Naive thymus-derived CD4-positive, alpha-beta T cell (primary cell): ENCODE results near the gene EPHA3. TPM values are rescaled to one million over a fixed set of nuclear protein-coding genes. Genes with fewer than 3 reads are reported as not detected.

Source experiments
- ATAC-seq: fragments of 150-1000 bp; cut with Tn5 transposase; 2 replicates; pipeline ENCODE4 v1.10.0; 2021; ENCODE audit warnings: mild to moderate bottlenecking, moderate library complexity
- CTCF ChIA-PET: fragments of 350-600 bp; sonication (Branson Sonifier 250); formaldehyde crosslinking; loops from one replicate; lab custom pipeline; 2021; ENCODE audit warnings: antibody characterized with exemption; lab: Charles Lee
- POLR2A ChIA-PET: fragments of 350-600 bp; sonication (Branson Sonifier 250); formaldehyde crosslinking; loops from one replicate; lab custom pipeline; 2021; ENCODE audit warnings: antibody characterized with exemption, inconsistent platforms; lab: Charles Lee
- DNase-seq, 9 donors: peaks; one replicate each; pipeline versions ENCODE4 v3.0.0 to v3.0.0-alpha.2; 2020 to 2022; ENCODE audit warnings: mixed read lengths in 1 of 9
- H3K27ac ChIP-seq: one replicate; pipeline ENCODE4 v1.7.0; 2013; ENCODE audit warnings: mild to moderate bottlenecking, low read depth, low read length, moderate library complexity
- H3K27me3 ChIP-seq, 2 donors: one replicate each; pipeline ENCODE4 v1.7.0; 2013; ENCODE audit warnings: low read length in 2 of 2, mild to moderate bottlenecking in 2 of 2, moderate library complexity in 2 of 2; ENCODE audit not compliant: control insufficient read depth in 2 of 2, insufficient read depth in 2 of 2
- H3K36me3 ChIP-seq, 3 experiments: 1 replicate in 2 of 3; 2 replicates in 1 of 3; pipeline ENCODE4 v1.7.0; 2013; ENCODE audit warnings: low read length in 3 of 3, mild to moderate bottlenecking in 3 of 3, moderate library complexity in 1 of 3; ENCODE audit not compliant: insufficient read depth in 3 of 3, control insufficient read depth in 2 of 3
- H3K4me1 ChIP-seq, 2 donors: one replicate each; pipeline ENCODE4 v1.7.0; 2013; ENCODE audit warnings: low read length in 2 of 2, mild to moderate bottlenecking in 2 of 2, moderate library complexity in 1 of 2; ENCODE audit not compliant: control insufficient read depth in 2 of 2, insufficient read depth in 2 of 2
- H3K4me3 ChIP-seq: 2 replicates; pipeline ENCODE4 v1.7.0; 2013; ENCODE audit warnings: mild to moderate bottlenecking, low read length
- H3K9me3 ChIP-seq, 3 experiments: 1 replicate in 2 of 3; 2 replicates in 1 of 3; pipeline ENCODE4 v1.7.0; 2013; ENCODE audit warnings: low read length in 3 of 3; ENCODE audit not compliant: control insufficient read depth in 2 of 3
- H3K27ac Mint-ChIP-seq, 9 donors: one replicate each; pipeline ENCODE4 v1.8.0; 2020 to 2022; ENCODE audit warnings: mixed read lengths in 9 of 9, mild to moderate bottlenecking in 8 of 9, moderate library complexity in 5 of 9, inconsistent platforms in 2 of 9
- H3K27me3 Mint-ChIP-seq, 5 donors: one replicate each; pipeline ENCODE4 v1.8.0; 2021 to 2022; ENCODE audit warnings: mixed read lengths in 5 of 5, mild to moderate bottlenecking in 1 of 5
- H3K36me3 Mint-ChIP-seq, 5 donors: one replicate each; pipeline ENCODE4 v1.8.0; 2020 to 2022; ENCODE audit warnings: mixed read lengths in 5 of 5, mild to moderate bottlenecking in 3 of 5, inconsistent platforms in 1 of 5
- H3K4me1 Mint-ChIP-seq, 7 donors: one replicate each; pipeline ENCODE4 v1.8.0; 2020 to 2022; ENCODE audit warnings: mixed read lengths in 7 of 7, mild to moderate bottlenecking in 3 of 7, inconsistent platforms in 1 of 7
- H3K4me3 Mint-ChIP-seq, 10 donors: one replicate each; pipeline ENCODE4 v1.8.0; 2020 to 2022; ENCODE audit warnings: mild to moderate bottlenecking in 10 of 10, mixed read lengths in 10 of 10, moderate library complexity in 6 of 10, inconsistent platforms in 2 of 10
- H3K9me3 Mint-ChIP-seq, 11 donors: one replicate each; pipeline ENCODE4 v1.8.0; 2020 to 2022; ENCODE audit warnings: mixed read lengths in 11 of 11, mild to moderate bottlenecking in 4 of 11, inconsistent platforms in 1 of 11, moderate library complexity in 1 of 11
- intact Hi-C, 2 donors: fragments of 100-400 bp; cut with micrococcal nuclease; formaldehyde crosslinking; loops; one replicate each; pipeline ENCODE4 v1.15.1; 2023
- polyA plus RNA-seq, 2 donors: library from polyadenylated mRNA; unstranded; fragments of 300-500 nt; fragmentation: Illumina TruSeq; gene quantifications; one replicate each; pipeline ENCODE4 v1.2.3, GENCODE V29; 2021
- total RNA-seq, 6 experiments: library from RNA in 5 of 6; stranded (reverse) in 5 of 6; gene quantifications; 1 replicate in 5 of 6; 2 replicates in 1 of 6; pipeline ENCODE4 v1.2.3 and lab custom pipeline; 2021 to 2026

The EPHA3 gene
- total RNA-seq (not detected), polyA plus RNA-seq (not detected), total RNA-seq (lab: John Stamatoyannopoulos, UW) (not detected)

DNA sequence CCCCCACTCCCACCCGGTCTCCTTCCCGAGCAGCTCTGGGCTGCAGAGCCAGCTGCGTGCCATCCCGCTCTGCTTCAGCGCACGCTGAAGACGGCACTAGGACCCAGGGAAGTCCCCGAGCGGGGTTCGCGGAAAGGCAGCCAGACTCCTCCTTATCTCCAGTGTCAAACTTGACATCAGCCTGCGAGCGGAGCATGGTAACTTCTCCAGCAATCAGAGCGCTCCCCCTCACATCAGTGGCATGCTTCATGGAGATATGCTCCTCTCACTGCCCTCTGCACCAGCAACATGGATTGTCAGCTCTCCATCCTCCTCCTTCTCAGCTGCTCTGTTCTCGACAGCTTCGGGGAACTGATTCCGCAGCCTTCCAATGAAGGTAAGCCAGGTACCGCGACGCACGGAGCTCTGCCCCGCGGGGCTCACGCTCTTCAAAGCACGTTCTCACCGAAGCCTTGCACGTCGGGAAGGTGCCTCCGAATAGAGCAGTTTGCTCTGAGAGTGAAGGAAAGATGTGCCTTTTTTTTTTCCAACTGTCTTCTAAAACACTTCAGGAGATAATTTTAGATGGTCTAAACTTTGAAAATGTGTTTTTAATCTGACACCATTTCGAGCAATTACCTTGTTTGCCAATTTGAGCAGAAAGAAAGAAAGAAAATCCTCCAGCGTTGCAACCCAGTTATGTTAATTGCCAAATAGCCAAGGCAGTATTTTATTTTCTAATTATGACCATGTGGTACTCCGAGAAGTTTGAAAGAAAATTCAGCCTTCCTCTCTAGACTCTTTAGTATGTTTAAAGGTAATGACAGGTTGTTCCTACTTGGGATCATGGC lies at the start of gene EPHA3:
EPHA3 (plus strand) TSS at position 161 of the 830 bp plus-strand sequence; CDS start at position 289, 128 bp downstream.
- H3K27ac ChIP-seq: no peak within 1 kb of the TSS
- H3K4me3 ChIP-seq: peak within 1 kb of the TSS; percentile 47
- peaks cover 0 to 5% of the 10 kb centered on the region in 2 donors for H3K27me3 ChIP-seq
- ChIA-PET POLR2A (no interaction called here), CTCF (no interaction called here)
- H3K9me3 ChIP-seq: no peaks in the 10 kb centered on the region
- H3K4me3 Mint-ChIP-seq: peak within 1 kb of the TSS; percentile 73 to 90 (median 80)
- intact Hi-C loops: loop anchor here in 1 of 2 donors (1.0 kb wide), 1 partner anchor 8 kb away; no protein-coding TSS in a partner anchor
- H3K4me1 Mint-ChIP-seq: peaks cover 6 to 24% (median 18%) of the 10 kb centered on the region in 7 donors
- H3K27ac Mint-ChIP-seq: no peak within 1 kb of the TSS
- ATAC-seq (peak; percentile 90), DNase-seq (peak; percentile 9 to 47 (median 39))
- peaks cover 21 to 36% (median 24%) of the 10 kb centered on the region in 5 donors for H3K27me3 Mint-ChIP-seq
- H3K36me3 ChIP-seq: no peaks in the 10 kb centered on the region
- H3K4me1 ChIP-seq: no peaks in the 10 kb centered on the region
- H3K36me3 Mint-ChIP-seq: no peaks in the 10 kb centered on the region
- peaks cover 0 to 6% (median 0%) of the 10 kb centered on the region in 11 donors for H3K9me3 Mint-ChIP-seq

DNA sequence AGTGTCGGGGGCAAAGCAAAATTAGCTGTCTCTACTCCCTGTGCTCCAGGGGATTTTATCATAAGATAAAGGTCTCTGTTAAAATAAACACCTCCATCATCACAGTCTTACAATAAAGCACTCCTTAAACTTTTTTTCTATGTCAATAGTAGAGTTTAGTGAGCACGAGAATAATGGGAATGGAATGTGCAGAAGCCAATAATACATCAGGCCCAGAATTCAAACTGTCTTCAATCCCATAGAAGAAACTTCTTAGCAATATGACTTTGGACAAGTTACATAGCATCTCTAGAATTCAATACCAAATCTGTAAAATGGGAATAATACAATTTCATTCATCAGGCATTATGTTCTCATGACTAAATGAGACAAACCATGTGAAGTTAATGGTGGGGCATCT lies 49.0 kb upstream of the EPHA3 start:
- no peaks in the 10 kb centered on the region for H3K27me3 ChIP-seq
- peaks cover 0 to 1% (median 0%) of the 10 kb centered on the region in 7 donors for H3K4me1 Mint-ChIP-seq
- H3K4me1 ChIP-seq: no peaks in the 10 kb centered on the region
- intact Hi-C loops: no loop called here
- DNase-seq (no peak), ATAC-seq (no peak)
- no peak overlapping the region for H3K4me3 ChIP-seq
- H3K9me3 Mint-ChIP-seq: peaks cover 0 to 7% (median 3%) of the 10 kb centered on the region in 11 donors
- no peaks in the 10 kb centered on the region for H3K27me3 Mint-ChIP-seq
- H3K27ac ChIP-seq: no peak overlapping the region
- H3K4me3 Mint-ChIP-seq: no peak overlapping the region
- POLR2A ChIA-PET: no interaction called here
- CTCF ChIA-PET: no interaction called here
- H3K9me3 ChIP-seq: peaks cover 0 to 5% (median 0%) of the 10 kb centered on the region in 3 experiments
- H3K36me3 ChIP-seq: no peaks in the 10 kb centered on the region
- H3K36me3 Mint-ChIP-seq: no peaks in the 10 kb centered on the region
- no peak overlapping the region for H3K27ac Mint-ChIP-seq

DNA sequence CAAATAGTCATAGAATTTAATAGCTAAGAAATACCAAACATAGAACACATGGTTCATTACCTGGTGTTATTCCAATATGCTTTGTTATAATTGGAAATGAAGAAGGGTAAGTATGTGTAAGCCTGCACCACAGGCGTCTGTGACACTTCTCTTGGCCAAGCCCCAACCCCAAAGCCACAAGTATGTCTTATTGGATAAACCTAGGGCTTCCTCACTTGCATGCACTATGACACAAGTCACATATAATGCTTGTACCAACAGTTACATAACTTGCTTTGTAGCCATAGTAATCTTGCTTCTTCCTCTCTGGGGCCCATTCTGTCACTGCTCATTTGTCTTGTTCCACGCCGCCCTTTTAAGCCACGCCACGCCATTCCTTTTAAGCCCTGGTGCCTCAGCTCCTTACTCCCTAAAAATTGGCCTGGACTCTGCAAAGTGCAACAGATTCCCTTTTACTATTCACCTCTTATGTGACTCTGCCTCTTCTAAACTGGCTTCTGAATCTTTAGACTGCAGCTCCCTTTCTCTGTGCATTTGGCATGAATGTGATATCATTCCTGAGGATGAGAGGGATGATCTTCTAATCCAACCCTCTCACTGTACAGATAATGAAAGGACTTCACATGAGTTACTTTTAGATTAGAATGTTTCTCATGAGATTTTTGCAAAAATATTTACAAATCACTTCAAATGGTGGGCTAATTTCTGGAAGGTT lies 48.1 kb upstream of the EPHA3 start:
- Mint-ChIP-seq H3K27ac (no peak overlapping the region), H3K4me1 (peaks cover 0 to 1% (median 0%) of the 10 kb centered on the region in 7 donors), H3K4me3 (no peak overlapping the region), H3K36me3 (no peaks in the 10 kb centered on the region), H3K27me3 (no peaks in the 10 kb centered on the region), H3K9me3 (peaks cover 0 to 7% (median 3%) of the 10 kb centered on the region in 11 donors)
- ATAC-seq (no peak), DNase-seq (no peak)
- ChIA-PET CTCF (no interaction called here), POLR2A (no interaction called here)
- H3K36me3 ChIP-seq: no peaks in the 10 kb centered on the region
- no peak overlapping the region for H3K4me3 ChIP-seq
- no peak overlapping the region for H3K27ac ChIP-seq
- intact Hi-C loops: no loop called here
- no peaks in the 10 kb centered on the region for H3K4me1 ChIP-seq
- H3K27me3 ChIP-seq: no peaks in the 10 kb centered on the region
- H3K9me3 ChIP-seq: peaks cover 0 to 5% (median 0%) of the 10 kb centered on the region in 3 experiments

DNA sequence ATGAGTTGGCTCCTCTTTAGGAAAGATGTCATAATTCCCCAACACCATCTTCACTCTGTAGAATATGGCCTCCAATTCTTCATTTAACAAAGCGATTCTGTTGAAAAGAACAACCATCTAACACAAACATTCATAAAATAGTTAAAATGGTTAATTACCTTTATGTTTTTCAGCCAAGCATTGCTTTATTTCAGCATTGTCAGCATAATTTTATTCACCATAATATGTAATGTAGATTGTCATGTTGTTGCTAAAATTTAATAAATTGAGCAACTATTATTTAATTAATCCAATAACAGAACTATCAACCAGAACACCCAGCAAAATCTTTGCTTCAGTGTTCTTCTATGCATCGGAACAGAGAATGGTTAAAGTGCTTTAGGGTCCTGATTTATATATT lies 46.2 kb upstream of the EPHA3 start:
- POLR2A ChIA-PET: no interaction called here
- H3K27ac Mint-ChIP-seq: no peak overlapping the region
- intact Hi-C loops: no loop called here
- DNase-seq: no peak
- ATAC-seq: no peak
- H3K4me3 Mint-ChIP-seq: no peak overlapping the region
- H3K4me1 ChIP-seq: no peaks in the 10 kb centered on the region
- H3K4me1 Mint-ChIP-seq: peaks cover 0 to 1% (median 0%) of the 10 kb centered on the region in 7 donors
- no peaks in the 10 kb centered on the region for H3K27me3 ChIP-seq
- CTCF ChIA-PET: no interaction called here
- H3K36me3 Mint-ChIP-seq: no peaks in the 10 kb centered on the region
- H3K36me3 ChIP-seq: no peaks in the 10 kb centered on the region
- H3K27me3 Mint-ChIP-seq: no peaks in the 10 kb centered on the region
- H3K9me3 ChIP-seq: peaks cover 0 to 3% (median 0%) of the 10 kb centered on the region in 3 experiments
- peaks cover 0 to 5% (median 2%) of the 10 kb centered on the region in 11 donors for H3K9me3 Mint-ChIP-seq
- H3K4me3 ChIP-seq: no peak overlapping the region
- H3K27ac ChIP-seq: no peak overlapping the region

DNA sequence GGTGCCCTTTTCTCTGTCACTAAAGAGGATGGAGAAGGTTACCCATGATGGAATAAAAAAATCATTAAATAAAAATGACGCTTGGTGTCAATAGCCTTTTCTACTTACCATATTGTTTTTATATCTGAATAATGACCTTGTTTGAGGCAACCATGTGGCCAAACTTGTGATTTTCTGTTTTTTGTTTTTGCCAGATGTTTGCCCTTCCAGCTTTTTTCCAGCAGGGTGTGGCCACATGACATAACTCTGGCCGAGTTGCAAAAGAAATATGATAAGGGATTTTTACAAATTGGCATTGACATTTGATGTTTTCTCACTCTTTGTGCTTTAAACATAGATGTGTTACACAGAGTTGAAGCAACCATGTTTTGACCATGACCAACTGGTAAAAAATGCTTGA lies 39.7 kb upstream of the EPHA3 start:
- Histone ChIP-seq H3K27me3 (no peaks in the 10 kb centered on the region), H3K27ac (no peak overlapping the region), H3K36me3 (no peaks in the 10 kb centered on the region), H3K4me3 (no peak overlapping the region), H3K9me3 (no peaks in the 10 kb centered on the region), H3K4me1 (no peaks in the 10 kb centered on the region)
- ChIA-PET POLR2A (no interaction called here), CTCF (no interaction called here)
- ATAC-seq: no peak
- no peak overlapping the region for H3K27ac Mint-ChIP-seq
- intact Hi-C loops: no loop called here
- H3K27me3 Mint-ChIP-seq: no peaks in the 10 kb centered on the region
- DNase-seq: no peak
- no peaks in the 10 kb centered on the region for H3K4me1 Mint-ChIP-seq
- H3K9me3 Mint-ChIP-seq: peaks cover 0 to 5% (median 0%) of the 10 kb centered on the region in 11 donors
- H3K36me3 Mint-ChIP-seq: no peaks in the 10 kb centered on the region
- no peak overlapping the region for H3K4me3 Mint-ChIP-seq

DNA sequence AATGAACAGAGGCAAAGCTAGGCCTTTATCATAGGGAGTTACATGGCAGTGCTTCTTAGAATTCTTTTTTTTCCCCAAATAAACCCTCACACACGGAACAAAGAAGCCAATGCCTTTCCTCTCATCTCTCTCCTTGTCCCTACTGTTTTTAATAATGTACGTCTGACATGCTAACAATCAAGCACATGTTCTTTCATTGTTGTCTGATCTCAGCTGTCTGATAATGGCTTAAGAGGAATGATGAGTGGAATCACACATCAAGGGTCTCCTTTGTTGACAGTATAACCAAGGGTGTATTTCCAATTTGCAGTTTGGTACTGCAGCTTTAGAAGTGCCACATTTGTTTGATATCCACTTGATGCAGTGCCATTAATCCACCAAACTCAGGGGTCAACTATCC lies 34.8 kb upstream of the EPHA3 start:
- Histone ChIP-seq H3K36me3 (no peaks in the 10 kb centered on the region), H3K9me3 (no peaks in the 10 kb centered on the region), H3K27me3 (no peaks in the 10 kb centered on the region), H3K27ac (no peak overlapping the region), H3K4me3 (no peak overlapping the region), H3K4me1 (no peaks in the 10 kb centered on the region)
- Mint-ChIP-seq H3K36me3 (no peaks in the 10 kb centered on the region), H3K9me3 (peaks cover 0 to 19% (median 4%) of the 10 kb centered on the region in 11 donors), H3K4me3 (no peak overlapping the region), H3K27me3 (no peaks in the 10 kb centered on the region), H3K4me1 (no peaks in the 10 kb centered on the region), H3K27ac (no peak overlapping the region)
- DNase-seq (no peak), ATAC-seq (no peak)
- POLR2A ChIA-PET: no interaction called here
- intact Hi-C loops: no loop called here
- CTCF ChIA-PET: no interaction called here
